ENCODE results near the gene SYTL1.

Gene SYTL1

GRCh38 chr1:27358928-27359313, 17.1 kb downstream of the SYTL1 start:
- TF ChIP-seq CTCF (IDR thresholded peaks at IDR 0.05; ENCODE audit: borderline replicate concordance, insufficient read depth, low read depth, low read length) = no peak
- H3K4me3 ChIP-seq (ENCODE audit: low read depth, low read length) = no peak overlapping the region

GRCh38 chr1:27359822-27360158, 18.0 kb downstream of the SYTL1 start:
- no peak for TF ChIP-seq CTCF (IDR thresholded peaks at IDR 0.05; ENCODE audit: borderline replicate concordance, insufficient read depth, low read depth, low read length)
- no peak overlapping the region for H3K4me3 ChIP-seq (ENCODE audit: low read depth, low read length)

GRCh38 chr1:27360159-27361043, 18.6 kb downstream of the SYTL1 start:
- TF ChIP-seq CTCF (IDR thresholded peaks at IDR 0.05; ENCODE audit: borderline replicate concordance, insufficient read depth, low read depth, low read length) = no peak
- peak overlapping the region; percentile 52 for H3K4me3 ChIP-seq (ENCODE audit: low read depth, low read length)

- no peak overlapping the region for H3K4me3 ChIP-seq (ENCODE audit: low read depth, low read length)
- no peak for TF ChIP-seq CTCF (IDR thresholded peaks at IDR 0.05; ENCODE audit: borderline replicate concordance, insufficient read depth, low read depth, low read length)
Observed at GRCh38 chr1:27361044-27361402, 19.2 kb downstream of the SYTL1 start.

- no peak overlapping the region for H3K4me3 ChIP-seq (ENCODE audit: low read depth, low read length)
- no peak for TF ChIP-seq CTCF (IDR thresholded peaks at IDR 0.05; ENCODE audit: borderline replicate concordance, insufficient read depth, low read depth, low read length)
Observed at GRCh38 chr1:27361553-27361952, 19.7 kb downstream of the SYTL1 start.

- no peak overlapping the region for H3K4me3 ChIP-seq (ENCODE audit: low read depth, low read length)
- TF ChIP-seq CTCF (IDR thresholded peaks at IDR 0.05; ENCODE audit: borderline replicate concordance, insufficient read depth, low read depth, low read length) = no peak
Observed at GRCh38 chr1:27363766-27364695, 22.2 kb downstream of the SYTL1 start.
